Measurements from ENCODE around the gene ADGRF1.

GRCh38 chr6:47026679-47027078 lies 15.5 kb downstream of the ADGRF1 start:
- TF ChIP-seq, protein P1, sequence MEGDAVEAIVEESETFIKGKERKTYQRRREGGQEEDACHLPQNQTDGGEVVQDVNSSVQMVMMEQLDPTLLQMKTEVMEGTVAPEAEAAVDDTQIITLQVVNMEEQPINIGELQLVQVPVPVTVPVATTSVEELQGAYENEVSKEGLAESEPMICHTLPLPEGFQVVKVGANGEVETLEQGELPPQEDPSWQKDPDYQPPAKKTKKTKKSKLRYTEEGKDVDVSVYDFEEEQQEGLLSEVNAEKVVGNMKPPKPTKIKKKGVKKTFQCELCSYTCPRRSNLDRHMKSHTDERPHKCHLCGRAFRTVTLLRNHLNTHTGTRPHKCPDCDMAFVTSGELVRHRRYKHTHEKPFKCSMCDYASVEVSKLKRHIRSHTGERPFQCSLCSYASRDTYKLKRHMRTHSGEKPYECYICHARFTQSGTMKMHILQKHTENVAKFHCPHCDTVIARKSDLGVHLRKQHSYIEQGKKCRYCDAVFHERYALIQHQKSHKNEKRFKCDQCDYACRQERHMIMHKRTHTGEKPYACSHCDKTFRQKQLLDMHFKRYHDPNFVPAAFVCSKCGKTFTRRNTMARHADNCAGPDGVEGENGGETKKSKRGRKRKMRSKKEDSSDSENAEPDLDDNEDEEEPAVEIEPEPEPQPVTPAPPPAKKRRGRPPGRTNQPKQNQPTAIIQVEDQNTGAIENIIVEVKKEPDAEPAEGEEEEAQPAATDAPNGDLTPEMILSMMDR (IDR thresholded peaks at IDR 0.05) = no peak
- TF ChIP-seq POLR2A (IDR thresholded peaks at IDR 0.05) = no peak

Data from tibial nerve (tissue), 3 donors.